ENCODE measurements around the gene B4GALNT2.

The B4GALNT2 gene

DNA sequence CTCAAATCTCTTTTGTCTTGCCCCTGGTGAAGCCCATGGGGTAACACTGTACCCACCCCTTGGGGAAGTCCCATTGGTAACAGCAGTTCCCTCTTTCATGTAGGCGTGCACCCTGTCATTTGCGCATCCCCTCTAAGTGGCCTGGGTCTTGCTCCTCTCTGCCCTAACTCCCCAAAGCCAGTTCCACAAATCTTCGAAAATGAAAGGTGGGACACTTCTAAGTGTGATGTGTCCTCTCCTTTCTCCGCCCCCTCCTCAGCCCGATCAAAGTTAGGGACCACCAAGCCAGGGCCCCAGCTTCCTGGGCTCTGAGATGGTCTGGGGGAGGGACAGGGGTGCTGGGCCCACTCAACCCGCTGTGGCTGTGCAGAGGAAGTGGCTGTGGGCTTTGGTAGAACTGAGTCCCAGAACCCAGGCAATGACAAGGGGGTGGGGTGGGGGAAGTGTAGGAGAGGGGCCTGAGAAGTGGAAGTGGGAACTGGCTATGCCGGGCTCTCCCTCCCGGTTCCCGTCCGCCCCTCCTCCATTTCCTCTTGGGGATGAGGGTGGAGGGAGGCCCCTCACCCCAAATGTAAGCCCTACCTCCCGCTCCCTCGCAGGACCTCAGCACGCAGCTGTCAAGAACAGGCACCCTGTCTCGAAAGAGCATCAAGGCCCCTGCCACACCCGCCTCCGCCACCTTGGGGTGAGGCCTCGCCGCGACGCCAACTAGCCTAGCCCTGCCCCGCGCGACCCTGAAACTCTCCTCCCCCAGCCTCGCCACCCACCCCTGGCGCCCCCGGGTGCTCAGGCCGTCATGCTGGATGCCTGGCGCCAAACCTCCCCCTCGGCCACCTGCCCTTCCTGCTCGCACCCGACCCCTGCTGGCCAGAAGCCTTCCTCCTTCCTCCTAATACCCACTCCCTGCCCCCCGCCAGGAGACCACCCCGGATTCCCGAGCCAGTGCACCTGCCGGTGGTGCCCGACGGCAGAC is 86.7 kb downstream of the B4GALNT2 start:
- TF ChIP-seq CTCF (IDR thresholded peaks at IDR 0.05; ENCODE audit: control insufficient read depth, extremely low read depth, insufficient read depth): no peak; the same call in 1 of the 2 replicates
- no peak for DNase-seq (ENCODE audit: low read depth)
- H3K4me3 ChIP-seq (ENCODE audit: low read depth, low read length): no peak overlapping the region

DNA sequence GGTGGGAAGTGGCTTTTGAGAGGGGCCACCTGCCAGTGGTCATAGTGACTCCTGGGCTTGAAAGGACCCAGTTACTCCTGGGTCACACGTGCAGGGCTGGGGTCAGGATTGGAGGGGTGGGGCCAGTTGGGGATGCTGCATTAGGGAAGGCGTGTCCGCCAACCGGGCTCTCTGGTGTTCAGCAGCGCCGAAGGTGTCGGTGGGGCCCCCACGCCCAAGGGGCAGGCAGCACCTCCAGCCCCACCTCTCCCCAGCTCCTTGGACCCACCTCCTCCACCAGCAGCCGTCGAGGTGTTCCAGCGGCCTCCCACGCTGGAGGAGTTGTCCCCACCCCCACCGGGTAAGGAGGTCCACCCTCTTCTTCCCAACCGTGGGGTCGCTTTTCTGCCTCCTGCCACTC is 87.4 kb downstream of the B4GALNT2 start:
- H3K4me3 ChIP-seq (ENCODE audit: low read depth, low read length): no peak overlapping the region
- no peak for TF ChIP-seq CTCF (IDR thresholded peaks at IDR 0.05; ENCODE audit: control insufficient read depth, extremely low read depth, insufficient read depth)
- DNase-seq (ENCODE audit: low read depth): no peak

DNA sequence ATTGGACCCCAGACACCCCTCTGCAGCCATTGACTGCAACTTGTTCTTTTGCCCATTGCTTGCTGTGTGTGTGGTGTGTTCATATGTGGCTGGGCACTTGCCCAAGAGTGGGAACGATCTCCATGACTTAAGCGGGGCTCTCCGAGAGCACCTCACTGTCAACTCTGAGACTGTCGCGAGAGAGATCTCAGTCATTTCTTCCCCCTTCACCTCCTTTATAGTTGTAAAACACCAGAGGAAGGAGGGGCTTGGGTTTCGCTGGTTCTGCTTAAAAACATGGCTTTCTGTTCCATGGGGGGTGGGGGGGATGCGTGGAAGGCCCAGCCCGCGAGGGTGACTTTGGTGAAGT is 90.6 kb downstream of the B4GALNT2 start:
- no peak for TF ChIP-seq CTCF (IDR thresholded peaks at IDR 0.05; ENCODE audit: control insufficient read depth, extremely low read depth, insufficient read depth)
- no peak overlapping the region for H3K4me3 ChIP-seq (ENCODE audit: low read depth, low read length)
- DNase-seq (ENCODE audit: low read depth): no peak

- no peak overlapping the region for H3K4me3 ChIP-seq (ENCODE audit: low read depth, low read length)
- TF ChIP-seq CTCF (IDR thresholded peaks at IDR 0.05; ENCODE audit: control insufficient read depth, extremely low read depth, insufficient read depth): peak; percentile 64
- no peak for DNase-seq (ENCODE audit: low read depth)
Measured at GRCh38 chr17:49223517-49224197, 91.1 kb downstream of the B4GALNT2 start.

- no peak for TF ChIP-seq CTCF (IDR thresholded peaks at IDR 0.05; ENCODE audit: control insufficient read depth, extremely low read depth, insufficient read depth)
- no peak overlapping the region for H3K4me3 ChIP-seq (ENCODE audit: low read depth, low read length)
- DNase-seq (ENCODE audit: low read depth): no peak
Measured at GRCh38 chr17:49224198-49224996, 91.8 kb downstream of the B4GALNT2 start.

DNA sequence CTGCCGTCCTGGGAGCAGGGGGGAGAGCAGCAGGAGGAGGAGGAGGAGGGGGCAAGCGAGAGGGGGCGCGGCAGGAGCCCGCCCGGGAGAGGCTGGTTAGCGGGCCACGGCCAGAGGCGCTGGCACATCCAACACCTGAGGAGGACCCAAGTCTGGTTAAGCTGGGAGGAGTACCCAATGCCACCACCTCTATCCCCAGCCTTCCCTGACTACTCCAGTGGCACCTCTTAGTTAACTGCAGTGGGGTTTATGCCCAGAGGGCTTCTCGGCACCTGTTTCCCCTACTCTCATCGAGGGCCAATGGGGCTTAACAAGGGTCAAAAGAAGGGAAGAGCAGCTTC is 92.4 kb downstream of the B4GALNT2 start:
- H3K4me3 ChIP-seq (ENCODE audit: low read depth, low read length): no peak overlapping the region
- no peak for TF ChIP-seq CTCF (IDR thresholded peaks at IDR 0.05; ENCODE audit: control insufficient read depth, extremely low read depth, insufficient read depth)

More for the DNA sequence above, 92.4 kb downstream of the B4GALNT2 start:
- no peak for DNase-seq (ENCODE audit: low read depth)

Data from LNCaP clone FGC (cell line).